ENCODE results near the gene KIAA0586.

KIAA0586 gene

DNA sequence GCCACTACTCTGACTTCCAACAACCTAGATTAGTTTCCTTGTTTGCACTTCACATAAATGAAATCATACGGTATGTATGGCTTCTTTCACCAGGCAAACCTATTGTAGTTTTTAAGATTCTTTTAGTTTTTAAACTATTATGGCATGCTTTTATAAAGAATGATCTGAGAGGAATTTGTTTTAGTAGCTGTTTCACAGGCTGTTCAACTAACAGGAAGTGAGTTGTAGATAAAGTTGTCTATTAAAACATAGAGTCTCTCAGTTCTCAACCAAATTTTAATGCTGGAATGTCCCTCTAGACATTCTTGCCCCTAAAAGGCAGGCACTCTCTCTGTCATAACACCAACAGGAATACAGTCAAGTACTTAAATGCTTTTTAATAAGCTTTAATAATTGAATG lies 107.5 kb downstream of the KIAA0586 start:
- Histone ChIP-seq H2AFZ (ENCODE audit: low read length) (no peak overlapping the region), H3K9me3 (replicated peaks; ENCODE audit: insufficient read depth, low read length) (no peaks in the 10 kb centered on the region), H3K9ac (ENCODE audit: low read length) (no peak overlapping the region), H3K4me2 (ENCODE audit: low read depth, low read length) (no peak overlapping the region), H3K4me1 (ENCODE audit: low read length) (no peaks in the 10 kb centered on the region), H4K20me1 (ENCODE audit: insufficient read depth, low read length) (no peaks in the 10 kb centered on the region), H3K4me3 (ENCODE audit: low read length) (no peak overlapping the region), H3K36me3 (replicated peaks; ENCODE audit: insufficient read depth, low read length) (no peaks in the 10 kb centered on the region), H3K9me2 (replicated peaks; ENCODE audit: insufficient read depth, low read length) (no peaks in the 10 kb centered on the region), H3F3A (ENCODE audit: insufficient read depth, low read length) (no peaks in the 10 kb centered on the region), H3K79me2 (ENCODE audit: low read length) (no peaks in the 10 kb centered on the region), H3K27me3 (replicated peaks; ENCODE audit: insufficient read depth, low read length) (no peaks in the 10 kb centered on the region), H3K27ac (ENCODE audit: low read length) (no peak overlapping the region)
- no peak for DNase-seq
- TF ChIP-seq, protein P1, sequence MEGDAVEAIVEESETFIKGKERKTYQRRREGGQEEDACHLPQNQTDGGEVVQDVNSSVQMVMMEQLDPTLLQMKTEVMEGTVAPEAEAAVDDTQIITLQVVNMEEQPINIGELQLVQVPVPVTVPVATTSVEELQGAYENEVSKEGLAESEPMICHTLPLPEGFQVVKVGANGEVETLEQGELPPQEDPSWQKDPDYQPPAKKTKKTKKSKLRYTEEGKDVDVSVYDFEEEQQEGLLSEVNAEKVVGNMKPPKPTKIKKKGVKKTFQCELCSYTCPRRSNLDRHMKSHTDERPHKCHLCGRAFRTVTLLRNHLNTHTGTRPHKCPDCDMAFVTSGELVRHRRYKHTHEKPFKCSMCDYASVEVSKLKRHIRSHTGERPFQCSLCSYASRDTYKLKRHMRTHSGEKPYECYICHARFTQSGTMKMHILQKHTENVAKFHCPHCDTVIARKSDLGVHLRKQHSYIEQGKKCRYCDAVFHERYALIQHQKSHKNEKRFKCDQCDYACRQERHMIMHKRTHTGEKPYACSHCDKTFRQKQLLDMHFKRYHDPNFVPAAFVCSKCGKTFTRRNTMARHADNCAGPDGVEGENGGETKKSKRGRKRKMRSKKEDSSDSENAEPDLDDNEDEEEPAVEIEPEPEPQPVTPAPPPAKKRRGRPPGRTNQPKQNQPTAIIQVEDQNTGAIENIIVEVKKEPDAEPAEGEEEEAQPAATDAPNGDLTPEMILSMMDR (IDR thresholded peaks at IDR 0.05; ENCODE audit: low read length): no peak
- TF ChIP-seq EZH2phosphoT487 (IDR thresholded peaks at IDR 0.05; ENCODE audit: low read length) (no peak), EZH2 (optimal IDR thresholded peaks at IDR 0.05; ENCODE audit: low read depth, low read length) (no peak)

DNA sequence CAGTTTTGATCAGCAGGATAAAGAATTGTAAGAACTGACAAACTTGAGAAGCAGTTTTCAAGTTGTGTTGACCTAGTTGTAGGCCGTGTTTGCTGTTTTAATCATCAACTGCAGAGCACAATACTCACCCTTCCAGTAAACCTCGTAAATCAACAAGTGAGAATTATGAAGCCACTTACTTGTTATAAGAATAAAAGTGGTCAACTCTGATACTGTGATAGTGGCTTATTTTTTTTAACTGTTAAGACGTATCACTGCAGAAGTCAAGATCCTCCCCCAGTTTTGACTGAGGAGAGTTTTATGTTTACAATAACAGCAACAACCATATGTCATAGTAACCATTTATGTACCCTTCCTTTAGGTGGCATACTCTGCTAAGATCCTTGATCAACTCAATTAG lies 109.5 kb downstream of the KIAA0586 start:
- no peak overlapping the region for H3K9ac ChIP-seq (ENCODE audit: low read length)
- H3K9me2 ChIP-seq (replicated peaks; ENCODE audit: insufficient read depth, low read length): no peaks in the 10 kb centered on the region
- no peaks in the 10 kb centered on the region for H3K27me3 ChIP-seq (replicated peaks; ENCODE audit: insufficient read depth, low read length)
- H3K4me3 ChIP-seq (ENCODE audit: low read length): no peak overlapping the region
- H3K4me1 ChIP-seq (ENCODE audit: low read length): no peaks in the 10 kb centered on the region
- H4K20me1 ChIP-seq (ENCODE audit: insufficient read depth, low read length): no peaks in the 10 kb centered on the region
- no peaks in the 10 kb centered on the region for H3K36me3 ChIP-seq (replicated peaks; ENCODE audit: insufficient read depth, low read length)
- H3F3A ChIP-seq (ENCODE audit: insufficient read depth, low read length): no peaks in the 10 kb centered on the region
- no peak overlapping the region for H3K27ac ChIP-seq (ENCODE audit: low read length)
- no peaks in the 10 kb centered on the region for H3K9me3 ChIP-seq (replicated peaks; ENCODE audit: insufficient read depth, low read length)
- no peak for DNase-seq
- no peak overlapping the region for H3K4me2 ChIP-seq (ENCODE audit: low read depth, low read length)
- no peaks in the 10 kb centered on the region for H3K79me2 ChIP-seq (ENCODE audit: low read length)
- TF ChIP-seq EZH2phosphoT487 (IDR thresholded peaks at IDR 0.05; ENCODE audit: low read length) (no peak), EZH2 (optimal IDR thresholded peaks at IDR 0.05; ENCODE audit: low read depth, low read length) (no peak)
- TF ChIP-seq, protein P1 (IDR thresholded peaks at IDR 0.05; ENCODE audit: low read length): no peak
- no peak overlapping the region for H2AFZ ChIP-seq (ENCODE audit: low read length)

DNA sequence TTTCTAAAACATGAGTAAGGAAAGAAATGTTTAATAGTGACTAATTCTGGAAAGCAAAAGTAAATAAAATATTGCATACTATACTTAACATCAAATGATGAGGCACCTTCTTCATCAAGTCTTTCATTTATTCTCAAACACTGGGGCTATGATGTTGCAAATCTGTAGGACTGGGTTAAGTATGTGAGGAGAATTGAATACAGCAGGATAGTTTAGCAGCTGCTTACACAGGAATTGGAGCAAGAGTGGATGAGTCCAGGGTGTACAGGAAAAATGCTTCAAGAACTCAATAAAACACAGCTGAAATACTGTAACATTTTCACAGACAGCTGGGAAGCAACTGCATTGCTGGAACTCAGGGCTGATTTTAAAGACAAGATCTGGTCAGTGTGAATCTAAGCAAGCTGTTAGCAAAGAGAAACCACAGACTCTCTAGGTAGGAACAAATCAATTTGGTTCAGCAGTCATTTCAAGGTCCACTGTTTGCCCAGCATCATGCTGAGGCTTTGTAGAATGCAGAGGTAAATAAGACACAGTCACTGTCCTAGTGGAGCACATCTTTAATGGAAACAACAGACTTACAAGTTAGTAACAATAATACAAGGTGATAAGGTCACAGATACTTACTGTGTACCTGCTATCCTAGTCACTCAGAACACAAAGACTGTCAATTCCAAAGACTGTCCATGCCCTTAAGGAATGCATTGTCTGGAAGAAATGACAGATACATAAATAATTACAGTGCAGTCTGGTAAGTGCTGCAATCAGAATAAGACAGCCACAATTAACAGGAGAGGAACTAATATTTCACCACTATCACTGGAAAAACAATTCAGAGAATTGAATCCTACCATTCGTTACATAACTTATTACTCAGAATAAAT lies 113.5 kb downstream of the KIAA0586 start:
- Histone ChIP-seq H3F3A (ENCODE audit: insufficient read depth, low read length) (no peaks in the 10 kb centered on the region), H3K9me2 (replicated peaks; ENCODE audit: insufficient read depth, low read length) (no peaks in the 10 kb centered on the region), H3K36me3 (replicated peaks; ENCODE audit: insufficient read depth, low read length) (no peaks in the 10 kb centered on the region), H3K4me2 (ENCODE audit: low read depth, low read length) (no peak overlapping the region), H4K20me1 (ENCODE audit: insufficient read depth, low read length) (no peaks in the 10 kb centered on the region), H3K4me1 (ENCODE audit: low read length) (no peaks in the 10 kb centered on the region), H3K27me3 (replicated peaks; ENCODE audit: insufficient read depth, low read length) (no peaks in the 10 kb centered on the region), H3K27ac (ENCODE audit: low read length) (no peak overlapping the region), H3K9ac (ENCODE audit: low read length) (no peak overlapping the region), H3K9me3 (replicated peaks; ENCODE audit: insufficient read depth, low read length) (no peaks in the 10 kb centered on the region), H3K79me2 (ENCODE audit: low read length) (no peaks in the 10 kb centered on the region), H3K4me3 (ENCODE audit: low read length) (no peak overlapping the region), H2AFZ (ENCODE audit: low read length) (no peak overlapping the region)
- DNase-seq: no peak
- TF ChIP-seq, protein P1 (IDR thresholded peaks at IDR 0.05; ENCODE audit: low read length): no peak
- no peak for TF ChIP-seq EZH2phosphoT487 (IDR thresholded peaks at IDR 0.05; ENCODE audit: low read length)
- no peak for TF ChIP-seq EZH2 (optimal IDR thresholded peaks at IDR 0.05; ENCODE audit: low read depth, low read length)
